PC-9 (cell line): ENCODE results near the gene SRSF3. TPM values are rescaled to one million over a fixed set of nuclear protein-coding genes. Genes with fewer than 3 reads are reported as not detected.

ENCODE experiments used
- BruUV-seq: library from RNA; stranded (reverse); fragments of 400-500 nt; replicated peaks from 2 replicates; lab custom pipeline; 2021; lab: Mats Ljungman, UMichigan
- CTCF ChIA-PET: fragments of 300-600 bp; sonication (Branson Sonifier 250); formaldehyde crosslinking; loops from one replicate; lab custom pipeline; 2022; ENCODE audit warnings: antibody characterized with exemption; lab: Charles Lee
- POLR2A ChIA-PET: fragments of 300-600 bp; sonication (Branson Sonifier 250); formaldehyde crosslinking; loops from one replicate; lab custom pipeline; 2022; ENCODE audit warnings: antibody characterized with exemption; ENCODE audit not compliant: unreplicated experiment; lab: Charles Lee
- DNase-seq, 2 experiments: peaks; one replicate each; pipeline versions ENCODE4 v3.0.0 to v3.0.0-alpha.2; 2015 to 2022; ENCODE audit warnings: mixed read lengths in 1 of 2
- H2AFZ ChIP-seq: fragments of 200-600 bp; sonication (generic); 2 replicates; pipeline ENCODE4 v1.8.1; 2017; ENCODE audit warnings: antibody characterized with exemption
- H3F3A ChIP-seq: fragments of 200-600 bp; sonication (generic); 2 replicates; pipeline ENCODE4 v1.8.1; 2017; ENCODE audit warnings: antibody characterized with exemption, mild to moderate bottlenecking, low read depth; ENCODE audit not compliant: insufficient read depth
- H3K27ac ChIP-seq: fragments of 200-600 bp; sonication (generic); 2 replicates; pipeline ENCODE4 v1.6.1; 2016; ENCODE audit warnings: mixed run types
- H3K27me3 ChIP-seq: fragments of 200-600 bp; sonication (generic); 2 replicates; pipeline ENCODE4 v1.6.1; 2016; ENCODE audit warnings: low read depth, mixed run types; ENCODE audit not compliant: insufficient read depth
- H3K36me3 ChIP-seq: fragments of 200-600 bp; sonication (generic); 2 replicates; pipeline ENCODE4 v1.6.1; 2016; ENCODE audit warnings: low read depth, mixed run types
- H3K4me1 ChIP-seq: fragments of 200-600 bp; sonication (generic); replicated peaks from 2 replicates; pipeline ENCODE4 v1.6.1; 2016; ENCODE audit warnings: mixed run types; ENCODE audit not compliant: insufficient read depth
- H3K4me2 ChIP-seq: fragments of 200-600 bp; sonication (generic); 2 replicates; pipeline ENCODE4 v1.6.1; 2017; ENCODE audit warnings: mixed run types
- H3K4me3 ChIP-seq: fragments of 200-600 bp; sonication (generic); 2 replicates; pipeline ENCODE4 v1.6.1; 2016; ENCODE audit warnings: mixed run types
- H3K79me2 ChIP-seq: fragments of 200-600 bp; sonication (generic); 2 replicates; pipeline ENCODE4 v1.6.1; 2017; ENCODE audit warnings: low read depth, mixed run types
- H3K9me2 ChIP-seq: fragments of 200-600 bp; sonication (generic); 2 replicates; pipeline ENCODE4 v1.8.1; 2017; ENCODE audit warnings: mild to moderate bottlenecking; ENCODE audit not compliant: insufficient read depth
- H3K9me3 ChIP-seq: fragments of 200-600 bp; sonication (generic); 2 replicates; pipeline ENCODE4 v1.8.1; 2016; ENCODE audit warnings: low read depth; ENCODE audit not compliant: insufficient read depth
- H4K20me1 ChIP-seq: fragments of 200-600 bp; sonication (generic); 2 replicates; pipeline ENCODE4 v1.8.1; 2017; ENCODE audit not compliant: insufficient read depth
- EZH2 ChIP-seq: fragments of 200-600 bp; sonication (generic); IDR thresholded peaks from 2 replicates; pipeline ENCODE4 v1.8.0; 2017; ENCODE audit warnings: antibody characterized with exemption, low read depth
- intact Hi-C: fragments of 100-400 bp; cut with micrococcal nuclease; formaldehyde crosslinking; loops from one replicate; pipeline ENCODE4 v1.10.0; 2022; ENCODE audit not compliant: unreplicated experiment
- total RNA-seq: library from RNA; stranded (reverse); gene quantifications from 2 replicates; pipeline ENCODE4 v1.2.3, GENCODE V29; 2021
- TF ChIP-seq, protein P1 (sequence below): fragments of 200-600 bp; sonication (generic); conservative IDR thresholded peaks from 2 replicates; pipeline ENCODE4 v1.6.1; 2017; ENCODE audit warnings: mixed run types, antibody characterized with exemption, mild to moderate bottlenecking, moderate library complexity

Gene SRSF3
- total RNA-seq, 1 experiment from 2014 or later = 278 TPM

DNA sequence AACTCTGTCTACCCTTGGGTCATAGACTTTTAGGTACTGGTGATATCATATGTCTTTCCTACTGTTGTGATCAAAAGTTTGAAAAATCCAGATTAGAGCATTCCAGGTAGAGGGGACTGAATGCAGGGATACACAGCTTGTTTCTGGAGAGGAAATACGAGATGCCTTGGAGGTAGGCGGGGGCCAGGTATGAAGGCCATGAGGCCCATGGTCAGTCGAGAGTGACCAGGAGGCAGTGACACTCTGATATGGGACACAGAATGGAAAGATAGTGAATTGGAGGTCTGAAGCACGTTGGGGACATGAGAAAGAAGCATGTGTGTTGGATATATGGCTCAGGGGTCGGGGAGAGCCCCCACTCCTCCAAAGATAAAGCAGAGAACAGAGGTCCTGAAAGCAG is 16.1 kb upstream of the SRSF3 start:
- no peaks in the 10 kb centered on the region for H3K9me2 ChIP-seq
- H3K36me3 ChIP-seq = no peaks in the 10 kb centered on the region
- CTCF ChIA-PET = no interaction called here
- peak overlapping the region; percentile 73 for H3K27ac ChIP-seq
- no peak for TF ChIP-seq EZH2
- TF ChIP-seq, protein P1, sequence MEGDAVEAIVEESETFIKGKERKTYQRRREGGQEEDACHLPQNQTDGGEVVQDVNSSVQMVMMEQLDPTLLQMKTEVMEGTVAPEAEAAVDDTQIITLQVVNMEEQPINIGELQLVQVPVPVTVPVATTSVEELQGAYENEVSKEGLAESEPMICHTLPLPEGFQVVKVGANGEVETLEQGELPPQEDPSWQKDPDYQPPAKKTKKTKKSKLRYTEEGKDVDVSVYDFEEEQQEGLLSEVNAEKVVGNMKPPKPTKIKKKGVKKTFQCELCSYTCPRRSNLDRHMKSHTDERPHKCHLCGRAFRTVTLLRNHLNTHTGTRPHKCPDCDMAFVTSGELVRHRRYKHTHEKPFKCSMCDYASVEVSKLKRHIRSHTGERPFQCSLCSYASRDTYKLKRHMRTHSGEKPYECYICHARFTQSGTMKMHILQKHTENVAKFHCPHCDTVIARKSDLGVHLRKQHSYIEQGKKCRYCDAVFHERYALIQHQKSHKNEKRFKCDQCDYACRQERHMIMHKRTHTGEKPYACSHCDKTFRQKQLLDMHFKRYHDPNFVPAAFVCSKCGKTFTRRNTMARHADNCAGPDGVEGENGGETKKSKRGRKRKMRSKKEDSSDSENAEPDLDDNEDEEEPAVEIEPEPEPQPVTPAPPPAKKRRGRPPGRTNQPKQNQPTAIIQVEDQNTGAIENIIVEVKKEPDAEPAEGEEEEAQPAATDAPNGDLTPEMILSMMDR = no peak
- DNase-seq = no peak
- no TSS peak for BruUV-seq
- no peaks in the 10 kb centered on the region for H3K79me2 ChIP-seq
- H3K4me3 ChIP-seq = peak overlapping the region; percentile 17; the same call in 1 of the 2 replicates
- peaks cover 37% of the 10 kb centered on the region for H3F3A ChIP-seq
- peak overlapping the region; percentile 42; the same call in 1 of the 2 replicates for H2AFZ ChIP-seq
- no peaks in the 10 kb centered on the region for H4K20me1 ChIP-seq
- intact Hi-C loops = loop anchor here (5.0 kb wide), 1 partner anchor 136 kb away; the partner anchor contains the start of genes KCTD20 and PXT1
- peaks cover 64% of the 10 kb centered on the region for H3K4me1 ChIP-seq
- no peaks in the 10 kb centered on the region for H3K27me3 ChIP-seq
- H3K4me2 ChIP-seq = peak overlapping the region; percentile 70
- POLR2A ChIA-PET = interaction anchor here (0.6 kb wide), 2 partner anchors 20 to 28 kb away, joined by 3 to 15 read pairs; no protein-coding TSS in a partner anchor
- no peaks in the 10 kb centered on the region for H3K9me3 ChIP-seq

- Histone ChIP-seq H3K36me3 (no peaks in the 10 kb centered on the region), H3K79me2 (no peaks in the 10 kb centered on the region), H3K9me2 (no peaks in the 10 kb centered on the region), H3K9me3 (no peaks in the 10 kb centered on the region), H3K4me2 (peak overlapping the region; percentile 70), H3F3A (peaks cover 37% of the 10 kb centered on the region), H4K20me1 (no peaks in the 10 kb centered on the region), H3K27me3 (no peaks in the 10 kb centered on the region), H3K4me3 (no peak overlapping the region), H2AFZ (no peak overlapping the region), H3K4me1 (peaks cover 61% of the 10 kb centered on the region), H3K27ac (peak overlapping the region; percentile 73)
- ChIA-PET POLR2A (no interaction called here), CTCF (interaction anchor here (0.7 kb wide), 1 partner anchor 8 kb away, joined by 12 read pairs; no protein-coding TSS in a partner anchor)
- BruUV-seq = no TSS peak
- intact Hi-C loops = loop anchor here (5.0 kb wide), 1 partner anchor 136 kb away; the partner anchor contains the start of genes KCTD20 and PXT1
- TF ChIP-seq, protein P1 = no peak
- TF ChIP-seq EZH2 = no peak
- DNase-seq = no peak
These were observed 15.7 kb upstream of the SRSF3 start for GRCh38 chr6:36578431-36578830.

DNA sequence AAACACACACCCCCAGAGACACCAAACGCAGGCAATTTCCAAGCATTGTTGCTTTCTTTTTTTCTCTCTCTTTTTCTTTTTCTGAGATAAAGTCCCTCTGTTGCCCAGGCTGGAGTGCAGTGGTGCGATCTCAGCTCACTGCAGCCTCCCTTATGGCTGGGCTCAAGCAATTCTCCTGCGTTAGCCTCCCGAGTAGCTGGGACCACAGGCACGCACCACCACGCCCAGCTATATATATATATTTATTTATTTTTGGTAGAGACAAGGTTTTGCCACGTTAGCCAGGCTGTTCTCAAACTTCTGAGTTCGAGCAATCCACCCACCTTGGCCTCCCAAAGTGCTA is 14.0 kb upstream of the SRSF3 start:
- CTCF ChIA-PET = interaction anchor here (0.6 to 1.2 kb wide), 4 partner anchors 15 to 74 kb away, joined by 3 to 21 read pairs (median 8); no protein-coding TSS in a partner anchor

More for the DNA sequence above, 14.0 kb upstream of the SRSF3 start:
- DNase-seq = no peak
- BruUV-seq = TSS peak; percentile 65
- intact Hi-C loops = no loop called here
- H3K79me2 ChIP-seq = no peaks in the 10 kb centered on the region
- no peaks in the 10 kb centered on the region for H3K9me2 ChIP-seq
- H4K20me1 ChIP-seq = no peaks in the 10 kb centered on the region
- no peak for TF ChIP-seq EZH2
- TF ChIP-seq, protein P1 = no peak
- POLR2A ChIA-PET = interaction anchor here (0.6 to 1.1 kb wide), 5 partner anchors 10 to 552 kb away, joined by 3 to 22 read pairs (median 9); no protein-coding TSS in a partner anchor
- no peaks in the 10 kb centered on the region for H3K36me3 ChIP-seq
- H3K9me3 ChIP-seq = no peaks in the 10 kb centered on the region
- H3K27me3 ChIP-seq = no peaks in the 10 kb centered on the region
- no peak overlapping the region for H3K4me3 ChIP-seq
- peak overlapping the region; percentile 75 for H2AFZ ChIP-seq
- H3K27ac ChIP-seq = peak overlapping the region; percentile 73
- H3K4me1 ChIP-seq = peaks cover 61% of the 10 kb centered on the region
- peak overlapping the region; percentile 65 for H3K4me2 ChIP-seq
- H3F3A ChIP-seq = peaks cover 42% of the 10 kb centered on the region
